Lung (tissue), 12 donors: ENCODE data around the gene GJD3. TPM values are rescaled to one million over a fixed set of nuclear protein-coding genes. Genes with fewer than 3 reads are reported as not detected.

Experiments
- ATAC-seq: fragments of 200-7000 bp; cut with Tn5 transposase; one replicate; pipeline ENCODE4 v1.9.1; 2020; ENCODE audit warnings: moderate number of reproducible peaks; ENCODE audit not compliant: insufficient read depth, low FRiP score
- DNase-seq, 3 donors: peaks; one replicate each; pipeline ENCODE4 v3.0.0-alpha.2; 2013 to 2017
- H3K27ac ChIP-seq, 2 donors: one replicate each; pipeline ENCODE4 v1.5.1; 2013; ENCODE audit warnings: mild to moderate bottlenecking in 2 of 2, moderate library complexity in 2 of 2, control low read depth in 1 of 2, inconsistent platforms in 1 of 2, low read depth in 1 of 2, low read length in 1 of 2
- H3K27me3 ChIP-seq, 3 donors: one replicate each; pipeline ENCODE4 v1.5.1; 2013; ENCODE audit warnings: low read length in 2 of 3; ENCODE audit not compliant: control insufficient read depth in 3 of 3, insufficient read depth in 3 of 3
- H3K36me3 ChIP-seq, 4 donors: one replicate each; pipeline ENCODE4 v1.5.1; 2013; ENCODE audit warnings: low read length in 4 of 4, mild to moderate bottlenecking in 1 of 4, moderate library complexity in 1 of 4; ENCODE audit not compliant: control insufficient read depth in 4 of 4, insufficient read depth in 4 of 4
- H3K4me1 ChIP-seq, 5 donors: one replicate each; pipeline ENCODE4 v1.5.1; 2013; ENCODE audit warnings: low read length in 5 of 5, mild to moderate bottlenecking in 2 of 5, moderate library complexity in 1 of 5; ENCODE audit not compliant: control insufficient read depth in 5 of 5, insufficient read depth in 5 of 5
- H3K4me3 ChIP-seq: one replicate; pipeline ENCODE4 v1.5.1; 2013; ENCODE audit warnings: mild to moderate bottlenecking, control low read depth, moderate library complexity
- H3K9ac ChIP-seq, 2 donors: one replicate each; pipeline ENCODE4 v1.5.1; 2013; ENCODE audit warnings: low read length in 2 of 2, control low read depth in 1 of 2; ENCODE audit not compliant: insufficient read depth in 1 of 2
- H3K9me3 ChIP-seq, 4 donors: one replicate each; pipeline ENCODE4 v1.5.1; 2013; ENCODE audit warnings: low read length in 3 of 4, mild to moderate bottlenecking in 1 of 4, moderate library complexity in 1 of 4; ENCODE audit not compliant: control insufficient read depth in 4 of 4, insufficient read depth in 3 of 4
- CTCF ChIP-seq: IDR thresholded peaks from 2 replicates; pipeline ENCODE4 v1.5.1; 2012; ENCODE audit warnings: mild to moderate bottlenecking; ENCODE audit errors: control extremely low read depth, extremely low read depth
- WGBS, 2 donors: extraction: QIAGEN DNeasy Blood & Tissue Kit; methylation state at CpG; one replicate each; pipeline ENCODE4 v1.1.7; 2013; 5-methylcytosine and 5-hydroxymethylcytosine counted together
- polyA plus RNA-seq, 2 donors: library from polyadenylated mRNA; stranded (reverse); fragments of 200-250 nt; gene quantifications; one replicate each; pipeline ENCODE4 v1.2.1, GENCODE V29; 2013
- total RNA-seq, 2 donors: library from RNA; depleted of rRNA in 1 of 2; stranded (reverse); fragments of >200 nt in 1 of 2; gene quantifications; one replicate each; pipeline ENCODE4 v1.2.1, GENCODE V29; 2014 to 2021
- donor health status: control.
- donor health status: control.
- donor health status: Bipolar disorder and iron deficiency.
- donor health status: healthy.
- donor health status: DM: yes; HTN: yes; CAD: no.

The GJD3 gene
- total and polyA plus RNA-seq, 4 donors, result 0.53 to 3.6 (median 1.4) TPM; not detected in 1

DNA sequence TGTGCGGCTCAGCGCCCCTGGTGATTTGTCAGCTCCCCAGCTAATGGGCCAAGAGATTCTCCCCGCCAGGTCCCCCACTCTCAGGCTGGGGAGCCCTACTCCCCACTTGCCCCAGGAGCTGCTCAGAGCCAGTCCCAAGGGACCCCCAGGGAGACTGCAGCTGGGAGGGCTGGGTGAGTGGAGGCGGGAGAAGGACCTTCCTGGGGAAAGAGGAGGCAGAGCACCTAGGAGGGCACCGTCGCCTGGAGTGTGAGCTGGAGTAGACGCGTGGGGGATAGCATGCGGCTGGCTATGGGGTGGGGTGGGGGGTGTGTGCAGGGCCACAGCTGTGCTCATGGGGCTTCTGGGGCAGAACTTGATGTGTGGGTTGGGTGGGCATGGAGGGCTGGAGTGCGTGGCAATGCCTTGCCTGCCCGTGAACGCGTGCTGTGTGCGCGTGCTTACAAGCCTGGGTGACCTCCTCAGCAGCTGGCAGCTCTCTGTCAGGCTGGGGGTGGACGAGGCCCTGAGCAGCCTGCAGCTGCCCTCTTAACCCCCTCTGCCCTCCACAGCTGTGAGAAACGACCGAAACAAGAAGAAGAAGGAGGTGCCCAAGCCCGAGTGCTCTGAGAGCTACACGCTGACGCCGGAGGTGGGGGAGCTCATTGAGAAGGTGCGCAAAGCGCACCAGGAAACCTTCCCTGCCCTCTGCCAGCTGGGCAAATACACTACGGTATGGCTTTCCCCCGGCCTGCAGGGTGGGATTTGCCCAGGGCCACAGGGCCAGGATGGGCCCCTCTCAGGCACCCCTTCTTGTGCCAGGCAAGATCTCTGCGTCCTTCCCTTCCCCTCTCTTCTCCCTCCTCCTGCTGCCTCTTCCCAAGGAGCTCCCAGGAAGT, 12.9 kb downstream of the GJD3 start:
- 80 to 84% methylated on average over 27 of the region's 27 CpGs for WGBS, 2 donors
- no peaks in the 10 kb centered on the region for H3K9me3 ChIP-seq
- no peaks in the 10 kb centered on the region for H3K27me3 ChIP-seq
- no peak for TF ChIP-seq CTCF
- no peak overlapping the region for H3K9ac ChIP-seq
- no peak overlapping the region for H3K4me3 ChIP-seq
- peaks cover 0 to 64% (median 38%) of the 10 kb centered on the region in 4 donors for H3K36me3 ChIP-seq
- ATAC-seq, result no peak
- peak in 1 of 3 donors; percentile 25 for DNase-seq
- H3K27ac ChIP-seq, result peak overlapping the region in 1 of 2 donors; percentile 26
- H3K4me1 ChIP-seq, result peaks cover 29 to 69% (median 40%) of the 10 kb centered on the region in 5 donors

- Histone ChIP-seq H3K4me3 (no peak overlapping the region), H3K36me3 (peaks cover 0 to 58% (median 36%) of the 10 kb centered on the region in 4 donors), H3K27ac (peak overlapping the region in 1 of 2 donors; percentile 71), H3K4me1 (peaks cover 33 to 71% (median 48%) of the 10 kb centered on the region in 5 donors), H3K27me3 (no peaks in the 10 kb centered on the region), H3K9ac (no peak overlapping the region), H3K9me3 (no peaks in the 10 kb centered on the region)
- ATAC-seq (no peak), DNase-seq (peak in 2 of 3 donors; percentile 50 to 62)
- TF ChIP-seq CTCF, result no peak
- WGBS, 2 donors, result 61 to 73% methylated on average over 17 of the region's 17 CpGs
These were observed 13.7 kb downstream of the GJD3 start for GRCh38 chr17:40350689-40351358.

DNA sequence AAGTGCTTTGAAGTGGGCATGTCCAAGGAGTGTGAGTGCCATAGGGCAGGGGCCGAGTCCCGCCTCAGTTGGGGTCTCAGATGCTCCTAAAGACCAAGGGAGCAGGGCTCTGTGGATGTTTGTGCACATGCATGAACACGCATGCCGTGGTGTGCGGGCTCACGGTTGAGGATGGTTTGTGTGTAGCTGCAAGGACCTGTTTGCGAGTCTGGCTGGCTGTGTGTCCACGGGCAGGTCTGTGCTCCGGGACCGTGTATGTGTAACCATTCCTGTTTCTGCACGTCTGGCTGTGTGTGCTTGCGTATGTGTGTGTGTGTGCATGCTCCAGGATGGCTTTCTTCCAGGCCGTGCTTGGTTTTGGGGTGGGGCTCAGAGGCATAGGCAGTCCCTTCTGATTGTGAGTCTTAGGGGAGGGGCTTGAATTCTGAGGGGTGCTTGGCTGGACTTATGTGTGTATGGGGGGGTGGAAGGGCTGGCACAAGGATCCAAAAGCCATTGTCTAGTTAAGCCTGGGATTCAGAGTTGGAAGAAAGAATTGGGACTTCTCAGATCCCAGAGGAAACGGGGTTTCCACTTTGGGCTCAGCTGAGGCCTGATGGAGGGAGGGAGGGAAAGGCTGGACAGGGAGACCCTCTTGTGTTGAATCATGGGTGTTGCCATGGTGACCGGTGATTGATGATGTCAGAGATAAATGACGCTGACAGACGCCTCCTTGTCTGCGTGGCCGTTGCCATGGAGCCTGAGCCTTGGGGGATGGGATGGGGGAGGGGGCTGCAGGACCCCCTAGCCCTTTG, 14.4 kb downstream of the GJD3 start:
- H3K36me3 ChIP-seq, result peaks cover 0 to 53% (median 31%) of the 10 kb centered on the region in 4 donors
- no peak overlapping the region for H3K4me3 ChIP-seq
- H3K9me3 ChIP-seq, result no peaks in the 10 kb centered on the region
- no peak for TF ChIP-seq CTCF
- no peaks in the 10 kb centered on the region for H3K27me3 ChIP-seq
- no peak overlapping the region for H3K9ac ChIP-seq
- no peak for ATAC-seq
- 43 to 75% methylated on average over 19 of the region's 19 CpGs for WGBS, 2 donors
- peak overlapping the region in 1 of 2 donors; percentile 71 for H3K27ac ChIP-seq
- peaks cover 33 to 71% (median 48%) of the 10 kb centered on the region in 5 donors for H3K4me1 ChIP-seq
- DNase-seq, result peak; percentile 82 to 90 (median 86)
